ENCODE results near the gene XRRA1.
A peak's percentile ranks its signal among the peaks of the same experiment; 100 is the strongest.
"Not testable (repeated sequence)": the region's sequence is repeated elsewhere in the genome, so short reads cannot be mapped to it uniquely, and the experiment has no call there.

The XRRA1 gene

DNA sequence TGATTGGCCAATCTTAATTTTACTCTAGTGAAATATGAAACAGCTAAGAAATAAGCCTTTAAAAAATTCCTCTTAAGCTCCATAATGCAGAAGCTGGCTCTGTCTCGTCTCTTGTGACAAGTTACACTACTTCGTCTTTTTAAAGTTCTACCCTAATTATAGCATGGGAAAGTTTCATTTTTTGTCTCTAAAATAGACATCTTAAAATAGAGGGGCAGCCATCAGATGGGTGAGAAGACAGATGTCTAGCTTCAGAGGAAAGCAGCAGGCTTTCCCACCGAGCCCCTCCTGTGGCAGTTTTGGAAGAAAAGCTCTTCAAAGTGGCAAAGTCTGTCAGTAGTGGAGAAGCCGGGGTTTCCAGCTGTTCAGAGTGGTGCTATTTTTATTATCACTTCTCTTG is 39.5 kb downstream of the XRRA1 start:
- TF ChIP-seq, protein P1, sequence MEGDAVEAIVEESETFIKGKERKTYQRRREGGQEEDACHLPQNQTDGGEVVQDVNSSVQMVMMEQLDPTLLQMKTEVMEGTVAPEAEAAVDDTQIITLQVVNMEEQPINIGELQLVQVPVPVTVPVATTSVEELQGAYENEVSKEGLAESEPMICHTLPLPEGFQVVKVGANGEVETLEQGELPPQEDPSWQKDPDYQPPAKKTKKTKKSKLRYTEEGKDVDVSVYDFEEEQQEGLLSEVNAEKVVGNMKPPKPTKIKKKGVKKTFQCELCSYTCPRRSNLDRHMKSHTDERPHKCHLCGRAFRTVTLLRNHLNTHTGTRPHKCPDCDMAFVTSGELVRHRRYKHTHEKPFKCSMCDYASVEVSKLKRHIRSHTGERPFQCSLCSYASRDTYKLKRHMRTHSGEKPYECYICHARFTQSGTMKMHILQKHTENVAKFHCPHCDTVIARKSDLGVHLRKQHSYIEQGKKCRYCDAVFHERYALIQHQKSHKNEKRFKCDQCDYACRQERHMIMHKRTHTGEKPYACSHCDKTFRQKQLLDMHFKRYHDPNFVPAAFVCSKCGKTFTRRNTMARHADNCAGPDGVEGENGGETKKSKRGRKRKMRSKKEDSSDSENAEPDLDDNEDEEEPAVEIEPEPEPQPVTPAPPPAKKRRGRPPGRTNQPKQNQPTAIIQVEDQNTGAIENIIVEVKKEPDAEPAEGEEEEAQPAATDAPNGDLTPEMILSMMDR (IDR thresholded peaks at IDR 0.05; ENCODE audit: insufficient read depth, low read depth, low read length, missing control alignments) = no peak

DNA sequence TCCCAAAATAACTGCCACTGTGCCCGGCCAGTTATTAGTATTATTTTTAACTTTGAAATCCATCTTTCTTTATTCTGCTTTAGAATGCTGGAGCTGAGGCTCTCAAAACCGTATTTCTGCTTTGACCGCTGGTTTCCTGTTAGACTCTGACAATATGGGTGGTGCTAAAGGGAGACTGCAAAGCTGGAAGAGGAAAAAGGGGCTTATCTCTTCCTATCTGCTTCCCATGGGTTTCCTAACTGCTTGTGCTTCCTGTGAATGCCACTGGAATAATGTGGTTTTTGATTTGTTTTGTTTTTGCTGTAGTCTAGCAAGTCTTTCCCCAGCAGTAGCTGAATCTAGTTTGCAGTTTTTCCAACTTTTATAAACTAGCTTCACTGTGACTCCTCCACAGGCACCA is 43.6 kb downstream of the XRRA1 start:
- no peak overlapping the region for H3K4me3 ChIP-seq (ENCODE audit: low read length)
- TF ChIP-seq, protein P1 (IDR thresholded peaks at IDR 0.05; ENCODE audit: insufficient read depth, low read depth, low read length, missing control alignments) = no peak
- no peak for DNase-seq (ENCODE audit: low read depth)

More for the DNA sequence above, 39.5 kb downstream of the XRRA1 start:
- no peak overlapping the region for H3K4me3 ChIP-seq (ENCODE audit: low read length)
- no peak for DNase-seq (ENCODE audit: low read depth)

DNA sequence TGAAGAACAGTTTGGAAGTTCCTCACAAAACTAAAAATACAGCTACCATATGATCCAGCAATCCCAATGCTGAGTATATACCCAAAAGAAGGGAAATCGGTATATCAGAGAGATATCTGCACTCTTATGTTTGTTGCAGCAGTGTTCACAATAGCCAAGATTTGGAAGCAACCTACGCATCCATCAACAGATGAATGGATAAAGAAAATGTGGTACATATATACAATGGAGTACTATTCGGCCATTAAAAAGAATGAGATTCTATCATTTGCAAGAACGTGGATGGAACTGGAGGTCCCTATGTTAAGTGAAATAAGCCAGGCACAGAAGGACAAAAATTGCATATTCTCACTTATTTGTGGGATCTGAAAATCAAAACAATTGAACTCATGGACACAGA is 46.5 kb downstream of the XRRA1 start:
- TF ChIP-seq, protein P1 (IDR thresholded peaks at IDR 0.05; ENCODE audit: insufficient read depth, low read depth, low read length, missing control alignments) = no peak
- no peak for DNase-seq (ENCODE audit: low read depth)
- no peak overlapping the region for H3K4me3 ChIP-seq (ENCODE audit: low read length)

DNA sequence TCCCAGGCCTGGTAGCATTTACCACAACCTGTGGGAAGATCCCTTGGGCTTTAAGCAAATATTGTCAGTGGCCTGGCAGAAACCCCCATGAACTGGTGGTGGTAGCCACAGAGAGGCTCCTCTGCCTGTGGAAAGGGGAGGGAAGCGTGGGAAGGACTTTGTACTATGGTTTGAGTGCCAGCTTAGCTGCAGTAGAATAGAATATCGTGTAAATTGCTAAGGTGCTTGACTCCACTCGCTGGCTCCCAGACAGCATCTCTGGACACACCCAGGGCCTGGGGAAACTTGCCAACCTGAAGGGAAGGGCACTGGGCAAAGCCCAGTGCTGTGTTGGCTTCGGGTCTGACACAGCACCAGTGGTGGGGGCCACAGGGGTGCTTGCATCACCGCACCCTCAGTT is 52.6 kb downstream of the XRRA1 start:
- TF ChIP-seq, protein P1 (IDR thresholded peaks at IDR 0.05; ENCODE audit: insufficient read depth, low read depth, low read length, missing control alignments) = no peak
- H3K4me3 ChIP-seq (ENCODE audit: low read length) = no peak overlapping the region
- DNase-seq (ENCODE audit: low read depth) = no peak

DNA sequence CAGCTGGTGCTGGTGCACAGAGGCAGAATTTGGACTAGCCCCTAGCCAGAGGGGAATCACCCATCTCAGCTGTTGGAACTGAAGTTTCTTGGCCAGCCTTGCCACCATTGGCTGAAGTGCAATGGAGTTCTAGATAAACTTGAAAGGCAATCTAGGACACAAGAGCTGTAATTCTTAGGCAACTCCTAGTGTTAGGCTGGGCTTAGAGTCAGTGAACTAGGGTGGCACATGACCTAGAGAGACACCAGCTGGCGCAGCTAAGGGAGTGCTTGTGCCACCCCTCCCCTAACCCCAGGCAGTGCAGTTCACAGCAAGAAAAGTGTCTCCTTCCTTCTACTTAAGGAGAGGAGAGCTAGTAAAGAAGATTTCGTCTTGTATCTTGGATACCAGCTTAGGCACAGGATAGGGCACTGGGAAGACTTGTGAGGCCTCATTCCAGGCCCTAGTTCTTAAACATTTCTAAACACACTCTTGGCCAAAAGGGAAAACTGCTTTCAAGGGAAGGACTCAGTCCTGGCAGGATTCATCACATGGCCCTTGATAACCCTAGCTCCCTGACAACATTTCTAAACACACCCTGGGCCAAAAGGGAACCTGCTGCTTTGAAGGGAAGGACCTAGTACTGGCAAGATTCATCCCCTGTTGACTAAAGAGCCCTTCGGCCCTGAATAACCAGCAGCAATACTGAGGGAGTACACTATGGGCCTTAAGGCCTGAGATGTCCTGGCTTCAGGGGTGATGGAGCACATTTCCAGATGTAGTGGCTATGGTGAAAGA is 53.4 kb downstream of the XRRA1 start:
- no peak for DNase-seq (ENCODE audit: low read depth)
- H3K4me3 ChIP-seq (ENCODE audit: low read length) = no peak overlapping the region
- TF ChIP-seq, protein P1 (IDR thresholded peaks at IDR 0.05; ENCODE audit: insufficient read depth, low read depth, low read length, missing control alignments) = no peak

DNA sequence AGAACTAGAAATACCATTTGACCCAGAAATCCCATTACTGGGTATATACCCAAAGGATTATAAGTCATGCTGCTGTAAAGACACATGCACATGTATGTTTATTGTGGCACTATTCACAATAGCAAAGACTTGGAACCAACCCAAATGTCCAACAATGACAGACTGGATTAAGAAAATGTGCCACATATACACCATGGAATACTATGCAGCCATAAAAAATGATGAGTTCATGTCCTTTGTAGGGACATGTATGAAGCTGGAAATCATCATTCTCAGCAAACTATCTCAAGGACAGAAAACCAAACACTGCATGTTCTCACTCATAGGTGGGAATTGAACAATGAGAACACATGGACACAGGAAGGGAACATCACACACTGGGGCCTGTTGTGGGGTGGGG is 55.9 kb downstream of the XRRA1 start:
- not testable (repeated sequence) for DNase-seq (ENCODE audit: low read depth); H3K4me3 ChIP-seq (ENCODE audit: low read length)

DNA sequence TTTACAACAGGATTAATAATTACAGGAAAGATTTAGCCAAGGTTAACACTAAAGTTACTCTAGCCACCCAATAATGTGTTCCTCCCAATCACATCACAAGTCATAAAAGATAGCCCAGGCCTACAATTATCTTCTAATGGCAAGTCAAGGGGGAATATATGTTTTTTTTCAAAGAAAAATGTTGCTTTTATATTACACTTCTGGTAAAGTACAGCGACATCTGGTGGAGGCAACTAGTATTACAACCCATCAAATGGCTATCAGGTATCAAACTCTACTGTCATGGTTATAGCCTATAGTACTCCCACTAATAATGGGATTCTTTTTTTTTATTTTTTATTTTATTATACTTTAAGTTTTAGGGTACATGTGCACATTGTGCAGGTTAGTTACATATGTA is 71.8 kb downstream of the XRRA1 start:
- H3K4me3 ChIP-seq (ENCODE audit: low read length) = no peak overlapping the region
- no peak for DNase-seq (ENCODE audit: low read depth)
- TF ChIP-seq, protein P1 (IDR thresholded peaks at IDR 0.05; ENCODE audit: insufficient read depth, low read depth, low read length, missing control alignments) = peak; percentile 52
